ENCODE results near the gene ZAR1. TPM values are rescaled to one million over a fixed set of nuclear protein-coding genes. Genes with fewer than 3 reads are reported as not detected.

The ZAR1 gene
- polyA plus RNA-seq, 1 experiment: not detected

DNA sequence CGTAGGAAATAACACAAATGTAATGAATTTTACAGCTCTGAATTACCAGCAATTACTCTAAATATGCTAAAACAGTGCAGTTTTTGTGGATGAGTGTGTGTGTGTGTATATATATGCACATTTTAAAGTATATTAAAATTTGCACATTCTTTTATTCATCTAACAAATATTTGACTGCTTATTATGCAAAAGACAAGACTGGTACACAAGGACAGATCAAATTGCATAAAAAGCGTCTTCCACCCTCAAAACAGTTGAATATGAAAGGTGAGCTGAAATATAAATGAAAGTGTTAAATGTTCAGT is 13.9 kb downstream of the ZAR1 start:
- no peak overlapping the region for H3K27ac ChIP-seq (ENCODE audit: low read depth, low read length)
- H3K27me3 ChIP-seq (ENCODE audit: control insufficient read depth, insufficient read depth, low read length): no peaks in the 10 kb centered on the region
- ChIA-PET CTCF (interaction anchor here (1.0 kb wide), 1 partner anchor 43 kb away, joined by 3 read pairs; no protein-coding TSS in a partner anchor), POLR2A (no interaction called here)
- TF ChIP-seq CTCF (IDR thresholded peaks at IDR 0.05; ENCODE audit: low read depth, low read length): no peak
- DNase-seq (ENCODE audit: low read depth, low spot score): no peak
- H3K4me3 ChIP-seq (ENCODE audit: low read depth, low read length): no peak overlapping the region
- no peaks in the 10 kb centered on the region for H3K9me3 ChIP-seq (ENCODE audit: control insufficient read depth, insufficient read depth, low read length)

DNA sequence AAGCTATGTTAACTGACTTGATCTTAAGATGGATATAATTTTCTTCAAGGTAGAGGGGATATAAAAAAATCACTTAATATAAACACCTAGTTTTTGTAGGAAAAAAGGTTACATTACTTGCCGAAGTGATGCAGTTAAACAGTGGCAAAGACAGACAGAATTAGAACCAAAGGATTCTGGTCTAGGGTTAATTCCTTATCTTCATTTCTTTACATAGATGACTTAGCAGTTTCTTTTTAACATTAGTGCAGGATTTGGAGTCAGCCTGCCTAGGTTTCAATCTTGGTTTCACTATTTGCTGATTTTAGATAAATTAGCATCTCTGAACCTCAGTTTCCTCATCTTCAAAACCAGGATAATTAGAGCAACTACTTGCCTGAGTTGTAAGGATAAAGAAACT is 14.3 kb downstream of the ZAR1 start:
- no peak overlapping the region for H3K27ac ChIP-seq (ENCODE audit: low read depth, low read length)
- DNase-seq (ENCODE audit: low read depth, low spot score): no peak
- H3K4me3 ChIP-seq (ENCODE audit: low read depth, low read length): no peak overlapping the region
- no peak for TF ChIP-seq CTCF (IDR thresholded peaks at IDR 0.05; ENCODE audit: low read depth, low read length)
- ChIA-PET CTCF (interaction anchor here (1.0 kb wide), 1 partner anchor 42 kb away, joined by 3 read pairs; no protein-coding TSS in a partner anchor), POLR2A (no interaction called here)
- no peaks in the 10 kb centered on the region for H3K27me3 ChIP-seq (ENCODE audit: control insufficient read depth, insufficient read depth, low read length)
- H3K9me3 ChIP-seq (ENCODE audit: control insufficient read depth, insufficient read depth, low read length): no peaks in the 10 kb centered on the region

DNA sequence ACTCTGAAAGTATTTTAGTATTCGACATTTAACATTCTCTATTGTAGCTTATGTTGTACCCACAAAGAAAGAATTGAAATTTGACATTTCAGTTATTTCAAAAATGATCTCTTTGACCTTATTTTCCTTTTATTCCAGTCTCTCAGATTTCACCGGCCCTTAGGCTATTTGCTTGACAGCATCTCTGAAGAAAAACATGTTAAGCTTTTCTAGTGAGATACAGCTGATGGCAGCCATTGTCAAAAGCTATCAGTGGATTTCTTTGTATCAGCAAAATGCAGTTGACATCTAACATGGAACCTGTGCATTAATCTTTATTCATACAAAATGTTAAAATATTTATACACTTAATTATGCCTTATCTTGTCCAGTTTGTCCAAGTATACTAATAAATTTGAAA is 16.7 kb downstream of the ZAR1 start:
- H3K4me3 ChIP-seq (ENCODE audit: low read depth, low read length): no peak overlapping the region
- no peak for DNase-seq (ENCODE audit: low read depth, low spot score)
- CTCF ChIA-PET: interaction anchor here (1.5 kb wide), 1 partner anchor 39 kb away, joined by 7 read pairs; no protein-coding TSS in a partner anchor
- no peak overlapping the region for H3K27ac ChIP-seq (ENCODE audit: low read depth, low read length)
- no peaks in the 10 kb centered on the region for H3K27me3 ChIP-seq (ENCODE audit: control insufficient read depth, insufficient read depth, low read length)
- TF ChIP-seq CTCF (IDR thresholded peaks at IDR 0.05; ENCODE audit: low read depth, low read length): no peak
- no peaks in the 10 kb centered on the region for H3K9me3 ChIP-seq (ENCODE audit: control insufficient read depth, insufficient read depth, low read length)
- POLR2A ChIA-PET: no interaction called here

GRCh38 chr4:48509543-48509942 is 19.5 kb downstream of the ZAR1 start:
- no peaks in the 10 kb centered on the region for H3K9me3 ChIP-seq (ENCODE audit: control insufficient read depth, insufficient read depth, low read length)
- POLR2A ChIA-PET: no interaction called here
- no peak overlapping the region for H3K4me3 ChIP-seq (ENCODE audit: low read depth, low read length)
- no peak for DNase-seq (ENCODE audit: low read depth, low spot score)
- no peak overlapping the region for H3K27ac ChIP-seq (ENCODE audit: low read depth, low read length)
- H3K27me3 ChIP-seq (ENCODE audit: control insufficient read depth, insufficient read depth, low read length): no peaks in the 10 kb centered on the region
- TF ChIP-seq CTCF (IDR thresholded peaks at IDR 0.05; ENCODE audit: low read depth, low read length): no peak
- CTCF ChIA-PET: no interaction called here

- DNase-seq (ENCODE audit: low read depth, low spot score): no peak
- ChIA-PET POLR2A (no interaction called here), CTCF (no interaction called here)
Measured at GRCh38 chr4:48518143-48518542, 28.1 kb downstream of the ZAR1 start.

More at GRCh38 chr4:48518143-48518542, 28.1 kb downstream of the ZAR1 start:
- H3K27ac ChIP-seq (ENCODE audit: low read depth, low read length): no peak overlapping the region
- TF ChIP-seq CTCF (IDR thresholded peaks at IDR 0.05; ENCODE audit: low read depth, low read length): no peak
- no peak overlapping the region for H3K4me3 ChIP-seq (ENCODE audit: low read depth, low read length)
- H3K9me3 ChIP-seq (ENCODE audit: control insufficient read depth, insufficient read depth, low read length): no peaks in the 10 kb centered on the region
- no peaks in the 10 kb centered on the region for H3K27me3 ChIP-seq (ENCODE audit: control insufficient read depth, insufficient read depth, low read length)

All from AG04450 (cell line).